Liver (tissue), 9 donors: ENCODE results near the gene TEX30. TPM values are rescaled to one million over a fixed set of nuclear protein-coding genes. Genes with fewer than 3 reads are reported as not detected.

Experiments
- DNase-seq: peaks from one replicate; pipeline ENCODE4 v3.0.0-alpha.2; 2017; ENCODE audit warnings: low spot score
- H3K27ac ChIP-seq, 2 donors: one replicate each; pipeline ENCODE4 v1.7.0; 2013; ENCODE audit warnings: inconsistent platforms in 2 of 2, low read length in 2 of 2, control low read depth in 1 of 2, low read depth in 1 of 2, mild to moderate bottlenecking in 1 of 2
- H3K27me3 ChIP-seq, 4 donors: one replicate each; pipeline versions ENCODE4 v1.6.1 to v1.7.0; 2013; ENCODE audit warnings: low read length in 3 of 4, inconsistent platforms in 1 of 4, mild to moderate bottlenecking in 1 of 4, moderate library complexity in 1 of 4; ENCODE audit not compliant: control insufficient read depth in 4 of 4, insufficient read depth in 4 of 4
- H3K36me3 ChIP-seq, 4 donors: one replicate each; pipeline versions ENCODE4 v1.6.1 to v1.7.0; 2013; ENCODE audit warnings: low read length in 3 of 4, mild to moderate bottlenecking in 3 of 4, low read depth in 1 of 4, moderate library complexity in 1 of 4; ENCODE audit not compliant: control insufficient read depth in 4 of 4, insufficient read depth in 3 of 4
- H3K4me1 ChIP-seq, 4 donors: one replicate each; pipeline versions ENCODE4 v1.6.1 to v1.7.0; 2013; ENCODE audit warnings: low read length in 3 of 4, mild to moderate bottlenecking in 3 of 4, moderate library complexity in 1 of 4; ENCODE audit not compliant: control insufficient read depth in 4 of 4, insufficient read depth in 4 of 4
- H3K4me3 ChIP-seq, 3 donors: one replicate each; pipeline versions ENCODE4 v1.6.1 to v1.7.0; 2013; ENCODE audit warnings: low read length in 3 of 3, control low read depth in 1 of 3, low read depth in 1 of 3, mild to moderate bottlenecking in 1 of 3
- H3K9ac ChIP-seq, 2 donors: one replicate each; pipeline ENCODE4 v1.7.0; 2013; ENCODE audit warnings: low read length in 2 of 2, mild to moderate bottlenecking in 2 of 2, moderate library complexity in 2 of 2, control low read depth in 1 of 2, low read depth in 1 of 2
- H3K9me3 ChIP-seq, 4 donors: one replicate each; pipeline versions ENCODE4 v1.6.1 to v1.7.0; 2013; ENCODE audit warnings: low read length in 3 of 4; ENCODE audit not compliant: control insufficient read depth in 4 of 4
- EGR1 ChIP-seq, 2 donors: IDR thresholded peaks; 2 replicates each; pipeline ENCODE4 v1.6.1; 2016 to 2018; ENCODE audit warnings: antibody characterized with exemption in 2 of 2, low read depth in 2 of 2
- FOXA2 ChIP-seq: IDR thresholded peaks from 2 replicates; pipeline ENCODE4 v1.6.1; 2016; ENCODE audit warnings: antibody characterized with exemption
- GABPA ChIP-seq, 2 donors: IDR thresholded peaks in 1 of 2; conservative IDR thresholded peaks in 1 of 2; 2 replicates each; pipeline ENCODE4 v1.6.1; 2016; ENCODE audit warnings: antibody characterized with exemption in 2 of 2, mild to moderate bottlenecking in 1 of 2, moderate library complexity in 1 of 2
- HNF4G ChIP-seq: IDR thresholded peaks from 2 replicates; pipeline ENCODE4 v1.6.1; 2016; ENCODE audit warnings: antibody characterized with exemption
- JUND ChIP-seq, 2 donors: IDR thresholded peaks; 2 replicates each; pipeline ENCODE4 v1.6.1; 2016; ENCODE audit warnings: antibody characterized with exemption in 2 of 2
- NR2F2 ChIP-seq: IDR thresholded peaks from 2 replicates; pipeline ENCODE4 v1.6.1; 2016; ENCODE audit warnings: antibody characterized with exemption
- RAD21 ChIP-seq, 2 donors: IDR thresholded peaks; 2 replicates each; pipeline ENCODE4 v1.6.1; 2016; ENCODE audit warnings: antibody characterized with exemption in 2 of 2, mild to moderate bottlenecking in 2 of 2
- RXRA ChIP-seq, 2 donors: IDR thresholded peaks; 2 replicates each; pipeline ENCODE4 v1.6.1; 2017 to 2018; ENCODE audit warnings: antibody characterized with exemption in 2 of 2, mild to moderate bottlenecking in 1 of 2
- SP1 ChIP-seq: IDR thresholded peaks from 2 replicates; pipeline ENCODE4 v1.6.1; 2018; ENCODE audit warnings: antibody characterized with exemption, mild to moderate bottlenecking
- TAF1 ChIP-seq: conservative IDR thresholded peaks from 2 replicates; pipeline ENCODE4 v1.6.1; 2016; ENCODE audit warnings: antibody characterized with exemption, mild to moderate bottlenecking
- WGBS: extraction: QIAGEN DNeasy Blood & Tissue Kit; methylation state at CpG from one replicate; pipeline ENCODE4 v1.1.7; 2013; 5-methylcytosine and 5-hydroxymethylcytosine counted together
- polyA plus RNA-seq, 2 donors: library from polyadenylated mRNA; stranded (reverse) in 1 of 2; unstranded in 1 of 2; fragments of 200-250 nt in 1 of 2; fragments of >200 nt in 1 of 2; fragmentation: Nextera tagmentation in 1 of 2; extraction: Ambion mirVana in 1 of 2; gene quantifications; one replicate each; pipeline versions ENCODE4 v1.2.1 to v1.2.3, GENCODE V29; 2013 to 2015
- total RNA-seq, 2 donors: library from RNA; depleted of rRNA; stranded (reverse); fragments of >200 nt; gene quantifications; one replicate each; pipeline ENCODE4 v1.2.3, GENCODE V29; 2014
- TF ChIP-seq, protein P1 (sequence below): IDR thresholded peaks from 2 replicates; pipeline ENCODE4 v1.6.1; 2016; ENCODE audit warnings: antibody characterized with exemption
- TF ChIP-seq, protein P2 (sequence below): IDR thresholded peaks from 2 replicates; pipeline ENCODE4 v1.6.1; 2016; ENCODE audit warnings: antibody characterized with exemption
- donor health status: healthy.
- donor health status: healthy.
- donor health status: healthy.
- donor health status: healthy.
- donor health status: healthy.

Gene TEX30
- total and polyA plus RNA-seq, 4 donors: 9.9 to 28.2 (median 12.2) TPM

DNA sequence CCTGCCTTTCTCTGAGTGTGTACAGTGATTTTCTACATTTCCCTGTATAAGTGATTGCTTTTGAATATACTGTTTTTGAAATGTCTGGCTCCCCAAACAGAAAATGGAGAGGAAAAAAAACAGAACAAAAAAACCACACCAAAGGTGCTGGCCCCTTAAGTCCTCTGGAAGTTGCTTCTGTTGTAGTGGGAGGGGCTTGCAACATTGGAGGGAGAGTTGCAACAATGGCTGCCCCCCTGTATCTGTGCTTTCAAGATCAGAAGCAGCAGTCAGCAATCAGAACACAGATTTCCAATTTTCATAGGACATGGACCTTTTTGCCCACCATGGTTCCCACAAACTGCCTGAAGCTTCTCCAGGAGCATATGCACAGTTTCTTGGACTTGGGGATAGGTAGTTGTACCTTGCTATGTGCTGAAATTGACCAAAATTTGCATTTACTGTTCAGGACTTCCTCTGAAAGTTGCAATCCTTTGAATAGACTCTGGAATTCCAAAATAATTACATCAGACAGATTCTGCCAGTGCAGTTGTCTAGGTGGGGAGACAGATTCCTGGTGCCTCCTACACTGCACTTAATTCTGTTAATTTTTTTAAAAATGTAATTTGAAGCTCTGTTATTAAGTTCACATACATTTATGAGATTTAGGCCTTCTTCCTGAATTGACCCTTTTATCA is 39.2 kb upstream of the TEX30 start:
- no peak for TF ChIP-seq FOXA2
- TF ChIP-seq HNF4G: no peak
- no peak for TF ChIP-seq EGR1 (IDR thresholded peaks at IDR 0.05; ENCODE audit: low read depth in 2 of 2)
- no peak for TF ChIP-seq JUND (IDR thresholded peaks at IDR 0.05)
- TF ChIP-seq, protein P1, sequence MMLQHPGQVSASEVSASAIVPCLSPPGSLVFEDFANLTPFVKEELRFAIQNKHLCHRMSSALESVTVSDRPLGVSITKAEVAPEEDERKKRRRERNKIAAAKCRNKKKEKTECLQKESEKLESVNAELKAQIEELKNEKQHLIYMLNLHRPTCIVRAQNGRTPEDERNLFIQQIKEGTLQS: no peak
- TF ChIP-seq GABPA (IDR thresholded peaks at IDR 0.05 in 1 of 2, conservative IDR thresholded peaks at IDR 0.05 in 1 of 2): no peak
- no peak for TF ChIP-seq TAF1
- TF ChIP-seq NR2F2: no peak
- TF ChIP-seq, protein P2, sequence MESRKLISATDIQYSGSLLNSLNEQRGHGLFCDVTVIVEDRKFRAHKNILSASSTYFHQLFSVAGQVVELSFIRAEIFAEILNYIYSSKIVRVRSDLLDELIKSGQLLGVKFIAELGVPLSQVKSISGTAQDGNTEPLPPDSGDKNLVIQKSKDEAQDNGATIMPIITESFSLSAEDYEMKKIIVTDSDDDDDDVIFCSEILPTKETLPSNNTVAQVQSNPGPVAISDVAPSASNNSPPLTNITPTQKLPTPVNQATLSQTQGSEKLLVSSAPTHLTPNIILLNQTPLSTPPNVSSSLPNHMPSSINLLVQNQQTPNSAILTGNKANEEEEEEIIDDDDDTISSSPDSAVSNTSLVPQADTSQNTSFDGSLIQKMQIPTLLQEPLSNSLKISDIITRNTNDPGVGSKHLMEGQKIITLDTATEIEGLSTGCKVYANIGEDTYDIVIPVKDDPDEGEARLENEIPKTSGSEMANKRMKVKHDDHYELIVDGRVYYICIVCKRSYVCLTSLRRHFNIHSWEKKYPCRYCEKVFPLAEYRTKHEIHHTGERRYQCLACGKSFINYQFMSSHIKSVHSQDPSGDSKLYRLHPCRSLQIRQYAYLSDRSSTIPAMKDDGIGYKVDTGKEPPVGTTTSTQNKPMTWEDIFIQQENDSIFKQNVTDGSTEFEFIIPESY: no peak
- TF ChIP-seq SP1: no peak
- Histone ChIP-seq H3K9me3 (peaks cover 0 to 4% (median 0%) of the 10 kb centered on the region in 4 donors), H3K27ac (no peak overlapping the region), H3K4me1 (peaks cover 0 to 4% (median 2%) of the 10 kb centered on the region in 4 donors), H3K4me3 (no peak overlapping the region), H3K36me3 (peaks cover 0 to 11% (median 8%) of the 10 kb centered on the region in 4 donors), H3K9ac (no peak overlapping the region), H3K27me3 (no peaks in the 10 kb centered on the region)
- no peak for DNase-seq

DNA sequence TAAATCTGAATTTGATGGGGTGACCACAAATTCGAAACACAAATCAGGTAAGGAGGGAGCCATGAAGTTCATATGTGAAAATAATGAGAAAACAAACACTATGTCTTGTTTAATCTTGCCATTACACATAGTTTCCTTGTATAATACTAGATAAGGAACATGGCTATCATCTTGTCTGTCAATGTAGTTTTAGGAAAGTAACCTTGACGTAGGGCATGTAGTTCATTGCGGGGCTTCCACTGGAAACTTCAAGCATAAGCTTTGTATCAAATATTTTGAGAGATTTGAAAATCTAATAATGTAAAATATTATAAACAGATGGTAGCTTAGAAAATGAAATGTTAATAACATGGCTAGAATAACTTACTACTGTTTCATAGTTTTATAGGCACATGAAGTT is 34.1 kb upstream of the TEX30 start:
- TF ChIP-seq RAD21 (IDR thresholded peaks at IDR 0.05): no peak
- TF ChIP-seq RXRA (IDR thresholded peaks at IDR 0.05): no peak
- TF ChIP-seq TAF1: no peak
- Histone ChIP-seq H3K9ac (no peak overlapping the region), H3K36me3 (peaks cover 2 to 12% (median 4%) of the 10 kb centered on the region in 4 donors), H3K4me1 (peaks cover 0 to 7% (median 1%) of the 10 kb centered on the region in 4 donors), H3K9me3 (peaks cover 0 to 4% (median 0%) of the 10 kb centered on the region in 4 donors), H3K27me3 (no peaks in the 10 kb centered on the region), H3K27ac (no peak overlapping the region), H3K4me3 (no peak overlapping the region)
- 97% methylated on average over 3 of the region's 3 CpGs for WGBS
- no peak for DNase-seq

- no peak for DNase-seq
Observed at GRCh38 chr13:102805680-102806079, 32.1 kb upstream of the TEX30 start.

More at GRCh38 chr13:102805680-102806079, 32.1 kb upstream of the TEX30 start:
- no peak overlapping the region for H3K27ac ChIP-seq
- peaks cover 2 to 12% (median 11%) of the 10 kb centered on the region in 4 donors for H3K4me1 ChIP-seq
- TF ChIP-seq, protein P1: no peak
- TF ChIP-seq TAF1: no peak
- no peak for TF ChIP-seq RAD21 (IDR thresholded peaks at IDR 0.05)
- no peak for TF ChIP-seq RXRA (IDR thresholded peaks at IDR 0.05)
- TF ChIP-seq GABPA (IDR thresholded peaks at IDR 0.05 in 1 of 2, conservative IDR thresholded peaks at IDR 0.05 in 1 of 2): no peak
- TF ChIP-seq, protein P2: no peak
- no peak for TF ChIP-seq JUND (IDR thresholded peaks at IDR 0.05)
- no peak for TF ChIP-seq EGR1 (IDR thresholded peaks at IDR 0.05; ENCODE audit: low read depth in 2 of 2)
- TF ChIP-seq HNF4G: no peak
- no peaks in the 10 kb centered on the region for H3K27me3 ChIP-seq
- 98% methylated on average over 3 of the region's 3 CpGs for WGBS
- no peaks in the 10 kb centered on the region for H3K9me3 ChIP-seq
- H3K36me3 ChIP-seq: peaks cover under 1 to 5% (median 2%) of the 10 kb centered on the region in 4 donors
- no peak overlapping the region for H3K9ac ChIP-seq
- H3K4me3 ChIP-seq: no peak overlapping the region
